Vagina (tissue), 2 donors: ENCODE measurements around the gene RGS3. TPM values are rescaled to one million over a fixed set of nuclear protein-coding genes. Genes with fewer than 3 reads are reported as not detected.

Experiments used
- DNase-seq, 2 donors: peaks; one replicate each; pipeline ENCODE4 v3.0.0-alpha.2; 2017; ENCODE audit errors: extremely low spot score in 2 of 2
- H3K27ac ChIP-seq: fragments of 200-600 bp; sonication (generic); one replicate; pipeline ENCODE4 v1.5.1; 2019
- H3K27me3 ChIP-seq: fragments of 200-600 bp; sonication (generic); one replicate; pipeline ENCODE4 v1.5.1; 2019
- H3K36me3 ChIP-seq, 2 donors: fragments of 200-600 bp; sonication (generic); one replicate each; pipeline ENCODE4 v1.5.1; 2017 to 2019
- H3K4me1 ChIP-seq: fragments of 200-600 bp; sonication (generic); one replicate; pipeline ENCODE4 v1.5.1; 2019
- H3K4me3 ChIP-seq, 2 donors: fragments of 200-600 bp; sonication (generic); 1 replicate in 1 of 2; 2 replicates in 1 of 2; pipeline ENCODE4 v1.5.1; 2016 to 2019
- H3K9me3 ChIP-seq: fragments of 200-600 bp; sonication (generic); one replicate; pipeline ENCODE4 v1.5.1; 2019
- POLR2A ChIP-seq, 2 donors: fragments of 450-650 bp; IDR thresholded peaks; one replicate each; pipeline ENCODE4 v1.6.1; 2017; ENCODE audit warnings: antibody characterized with exemption in 2 of 2, mild to moderate bottlenecking in 2 of 2, moderate library complexity in 2 of 2
- POLR2AphosphoS5 ChIP-seq, 2 donors: sonication (generic); formaldehyde crosslinking; IDR thresholded peaks; one replicate each; pipeline ENCODE4 v1.9.0; 2017; ENCODE audit warnings: antibody characterized with exemption in 2 of 2, mild to moderate bottlenecking in 2 of 2, low read depth in 1 of 2; ENCODE audit not compliant: insufficient read depth in 1 of 2
- intact Hi-C: fragments of 100-400 bp; cut with DNase I; formaldehyde crosslinking; loops from one replicate; pipeline ENCODE4 v1.15.1; 2023
- total RNA-seq: library from RNA; depleted of rRNA; stranded (reverse); fragments of >200 nt; gene quantifications from one replicate; pipeline ENCODE4 v1.2.3, GENCODE V29; 2016
- TF ChIP-seq, protein P1 (sequence below), 3 experiments: fragments of 450-650 bp in 2 of 3; fragments of 200-600 bp in 1 of 3; sonication (generic) in 1 of 3; IDR thresholded peaks; one replicate each; pipeline ENCODE4 v1.5.1; 2017 to 2019; ENCODE audit warnings: antibody characterized with exemption in 3 of 3, mild to moderate bottlenecking in 2 of 3, moderate library complexity in 2 of 3

The RGS3 gene
- total RNA-seq, 1 donor from 2014 or later, result 27.0 TPM

DNA sequence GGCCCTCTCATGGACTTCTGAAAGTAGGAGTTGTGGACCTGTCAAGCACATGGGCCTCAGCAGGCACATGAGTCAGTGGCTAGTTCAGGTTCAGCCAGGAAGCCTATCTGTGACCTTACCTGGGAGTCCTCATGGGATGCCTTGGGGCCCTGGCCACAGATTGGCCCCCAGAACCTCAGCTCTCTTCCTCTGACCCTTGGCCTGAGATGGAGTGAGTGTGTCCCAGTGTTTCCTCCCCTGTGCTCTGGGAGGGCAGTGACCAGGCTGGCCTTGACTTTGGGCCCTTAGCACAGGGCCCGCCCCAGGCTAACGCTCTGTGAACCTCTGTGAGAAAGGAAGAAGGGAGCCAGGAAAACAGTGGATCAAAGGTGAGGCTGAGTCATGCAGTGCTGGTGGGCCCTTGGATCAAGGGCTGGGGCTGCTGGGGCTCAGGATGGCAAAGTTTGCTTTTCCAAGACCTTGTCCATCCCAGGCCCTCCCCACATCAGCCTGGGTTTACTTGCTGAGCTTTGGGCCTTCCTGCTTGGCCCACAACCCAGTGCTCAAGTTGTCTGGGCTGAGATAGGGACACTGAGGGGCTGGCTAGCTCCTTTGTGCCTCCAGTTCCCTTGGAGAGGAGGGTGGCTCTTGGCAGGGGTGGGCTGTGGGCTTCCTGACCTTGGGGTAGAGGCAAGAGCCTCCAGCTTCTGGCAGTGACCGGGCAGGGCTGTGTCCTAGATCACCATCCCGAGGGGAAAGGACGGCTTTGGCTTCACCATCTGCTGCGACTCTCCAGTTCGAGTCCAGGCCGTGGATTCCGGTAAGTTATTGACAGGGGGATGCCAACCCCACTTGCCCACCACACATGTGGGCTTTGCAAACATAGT is 41.4 kb downstream of the RGS3 start:
- Histone ChIP-seq H3K27ac (no peak overlapping the region), H3K27me3 (no peaks in the 10 kb centered on the region), H3K9me3 (no peaks in the 10 kb centered on the region), H3K4me1 (no peaks in the 10 kb centered on the region), H3K36me3 (no peaks in the 10 kb centered on the region), H3K4me3 (no peak overlapping the region)
- no peak for DNase-seq
- intact Hi-C loops, result no loop called here
- TF ChIP-seq, protein P1, sequence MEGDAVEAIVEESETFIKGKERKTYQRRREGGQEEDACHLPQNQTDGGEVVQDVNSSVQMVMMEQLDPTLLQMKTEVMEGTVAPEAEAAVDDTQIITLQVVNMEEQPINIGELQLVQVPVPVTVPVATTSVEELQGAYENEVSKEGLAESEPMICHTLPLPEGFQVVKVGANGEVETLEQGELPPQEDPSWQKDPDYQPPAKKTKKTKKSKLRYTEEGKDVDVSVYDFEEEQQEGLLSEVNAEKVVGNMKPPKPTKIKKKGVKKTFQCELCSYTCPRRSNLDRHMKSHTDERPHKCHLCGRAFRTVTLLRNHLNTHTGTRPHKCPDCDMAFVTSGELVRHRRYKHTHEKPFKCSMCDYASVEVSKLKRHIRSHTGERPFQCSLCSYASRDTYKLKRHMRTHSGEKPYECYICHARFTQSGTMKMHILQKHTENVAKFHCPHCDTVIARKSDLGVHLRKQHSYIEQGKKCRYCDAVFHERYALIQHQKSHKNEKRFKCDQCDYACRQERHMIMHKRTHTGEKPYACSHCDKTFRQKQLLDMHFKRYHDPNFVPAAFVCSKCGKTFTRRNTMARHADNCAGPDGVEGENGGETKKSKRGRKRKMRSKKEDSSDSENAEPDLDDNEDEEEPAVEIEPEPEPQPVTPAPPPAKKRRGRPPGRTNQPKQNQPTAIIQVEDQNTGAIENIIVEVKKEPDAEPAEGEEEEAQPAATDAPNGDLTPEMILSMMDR (IDR thresholded peaks at IDR 0.05), result no peak
- no peak for TF ChIP-seq POLR2A (IDR thresholded peaks at IDR 0.05)
- no peak for TF ChIP-seq POLR2AphosphoS5 (IDR thresholded peaks at IDR 0.05; ENCODE audit: insufficient read depth in 1 of 2, low read depth in 1 of 2)

DNA sequence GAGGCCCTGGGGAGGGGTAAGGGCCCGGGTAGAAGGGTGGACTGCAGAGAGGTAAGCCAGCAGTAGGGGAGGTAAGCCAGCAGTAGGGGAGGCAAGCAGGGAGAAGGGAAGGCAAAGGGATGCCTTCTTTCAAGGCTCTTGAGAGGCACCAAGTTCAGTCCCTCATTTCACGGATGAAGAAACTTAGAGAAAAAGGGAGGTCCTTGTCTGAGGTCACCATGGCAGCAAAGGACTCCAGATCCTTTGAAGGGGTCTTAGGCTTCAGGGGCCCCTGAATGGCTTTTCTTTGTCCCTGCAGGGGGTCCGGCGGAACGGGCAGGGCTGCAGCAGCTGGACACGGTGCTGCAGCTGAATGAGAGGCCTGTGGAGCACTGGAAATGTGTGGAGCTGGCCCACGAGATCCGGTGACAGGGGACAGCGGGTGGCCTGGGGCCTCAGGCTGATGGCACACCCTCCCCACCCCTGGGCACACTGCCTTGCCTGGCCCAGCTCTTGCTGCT is 42.6 kb downstream of the RGS3 start:
- H3K9me3 ChIP-seq, result no peaks in the 10 kb centered on the region
- intact Hi-C loops, result no loop called here
- no peak overlapping the region for H3K27ac ChIP-seq
- H3K27me3 ChIP-seq, result no peaks in the 10 kb centered on the region
- TF ChIP-seq POLR2A (IDR thresholded peaks at IDR 0.05), result no peak
- TF ChIP-seq POLR2AphosphoS5 (IDR thresholded peaks at IDR 0.05; ENCODE audit: insufficient read depth in 1 of 2, low read depth in 1 of 2), result no peak
- TF ChIP-seq, protein P1 (IDR thresholded peaks at IDR 0.05), result no peak
- H3K4me1 ChIP-seq, result no peaks in the 10 kb centered on the region
- H3K4me3 ChIP-seq, result no peak overlapping the region
- H3K36me3 ChIP-seq, result no peaks in the 10 kb centered on the region
- DNase-seq, result no peak

DNA sequence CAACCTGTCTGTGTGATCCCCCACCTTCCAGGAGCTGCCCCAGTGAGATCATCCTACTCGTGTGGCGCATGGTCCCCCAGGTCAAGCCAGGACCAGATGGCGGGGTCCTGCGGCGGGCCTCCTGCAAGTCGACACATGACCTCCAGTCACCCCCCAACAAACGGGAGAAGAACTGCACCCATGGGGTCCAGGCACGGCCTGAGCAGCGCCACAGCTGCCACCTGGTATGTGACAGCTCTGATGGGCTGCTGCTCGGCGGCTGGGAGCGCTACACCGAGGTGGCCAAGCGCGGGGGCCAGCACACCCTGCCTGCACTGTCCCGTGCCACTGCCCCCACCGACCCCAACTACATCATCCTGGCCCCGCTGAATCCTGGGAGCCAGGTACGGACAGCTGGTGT is 43.7 kb downstream of the RGS3 start:
- no peaks in the 10 kb centered on the region for H3K36me3 ChIP-seq
- no peaks in the 10 kb centered on the region for H3K4me1 ChIP-seq
- TF ChIP-seq POLR2A (IDR thresholded peaks at IDR 0.05) (no peak), POLR2AphosphoS5 (IDR thresholded peaks at IDR 0.05; ENCODE audit: insufficient read depth in 1 of 2, low read depth in 1 of 2) (no peak)
- TF ChIP-seq, protein P1 (IDR thresholded peaks at IDR 0.05), result no peak
- H3K27me3 ChIP-seq, result no peaks in the 10 kb centered on the region
- DNase-seq, result no peak
- H3K4me3 ChIP-seq, result no peak overlapping the region
- H3K27ac ChIP-seq, result no peak overlapping the region
- no peaks in the 10 kb centered on the region for H3K9me3 ChIP-seq
- intact Hi-C loops, result no loop called here

DNA sequence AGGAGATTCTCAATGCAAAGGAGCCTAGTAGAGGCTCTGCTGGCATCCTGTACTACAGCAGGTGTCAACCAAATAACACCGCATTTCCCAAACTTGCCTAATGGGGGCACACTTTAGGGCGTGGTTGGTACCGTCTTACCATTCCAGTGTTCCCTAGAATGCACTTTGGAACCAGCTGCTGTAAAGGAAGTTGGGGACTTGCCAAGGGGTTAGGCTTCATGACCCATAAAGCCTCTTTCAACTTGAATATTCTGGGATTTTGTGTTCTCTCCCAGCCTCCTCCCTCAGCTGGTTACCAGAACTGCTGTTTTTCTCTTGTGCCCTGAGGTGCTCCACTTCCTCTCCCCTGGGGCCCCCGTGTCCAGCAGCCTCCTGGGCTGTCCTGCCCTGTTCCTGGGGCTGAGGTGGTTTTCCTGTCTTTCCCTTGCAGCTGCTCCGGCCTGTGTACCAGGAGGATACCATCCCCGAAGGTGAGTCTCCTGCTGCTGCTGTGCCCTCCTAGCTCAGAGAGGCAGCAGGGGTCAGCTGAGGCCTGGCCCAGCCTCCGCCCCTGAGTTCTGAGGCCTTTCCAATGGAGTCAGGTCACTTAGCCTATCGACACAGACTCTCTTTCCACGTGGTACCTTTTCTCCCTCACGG is 44.7 kb downstream of the RGS3 start:
- no peaks in the 10 kb centered on the region for H3K27me3 ChIP-seq
- TF ChIP-seq, protein P1 (IDR thresholded peaks at IDR 0.05), result no peak
- no peak for TF ChIP-seq POLR2AphosphoS5 (IDR thresholded peaks at IDR 0.05; ENCODE audit: insufficient read depth in 1 of 2, low read depth in 1 of 2)
- TF ChIP-seq POLR2A (IDR thresholded peaks at IDR 0.05), result no peak
- intact Hi-C loops, result no loop called here
- no peaks in the 10 kb centered on the region for H3K9me3 ChIP-seq
- no peaks in the 10 kb centered on the region for H3K4me1 ChIP-seq
- H3K36me3 ChIP-seq, result no peaks in the 10 kb centered on the region
- no peak overlapping the region for H3K27ac ChIP-seq
- no peak overlapping the region for H3K4me3 ChIP-seq
- DNase-seq, result no peak

DNA sequence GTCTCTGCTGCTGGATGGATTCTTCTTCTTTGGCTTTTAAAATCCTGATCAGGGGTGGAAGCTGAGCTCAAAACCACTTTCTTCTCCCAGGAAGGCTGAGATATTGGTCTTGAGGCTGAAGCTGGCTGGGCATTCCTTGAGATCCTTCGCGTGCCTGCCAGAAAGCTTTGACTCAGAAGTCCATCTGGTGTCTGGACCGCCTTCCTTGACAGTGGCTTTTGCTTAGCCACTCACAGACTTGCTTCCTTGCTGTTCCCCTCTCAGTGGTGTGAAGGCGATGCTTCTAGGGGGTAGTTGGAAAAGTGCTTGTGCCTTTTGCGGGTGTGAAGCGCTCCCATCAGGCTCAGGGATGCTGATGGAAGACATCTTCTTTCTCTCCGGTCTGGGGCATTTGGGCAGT is 45.9 kb downstream of the RGS3 start:
- no peak for DNase-seq
- H3K9me3 ChIP-seq, result no peaks in the 10 kb centered on the region
- no peaks in the 10 kb centered on the region for H3K27me3 ChIP-seq
- H3K27ac ChIP-seq, result no peak overlapping the region
- intact Hi-C loops, result no loop called here
- H3K4me1 ChIP-seq, result no peaks in the 10 kb centered on the region
- H3K36me3 ChIP-seq, result no peaks in the 10 kb centered on the region
- TF ChIP-seq POLR2AphosphoS5 (IDR thresholded peaks at IDR 0.05; ENCODE audit: insufficient read depth in 1 of 2, low read depth in 1 of 2) (no peak), POLR2A (IDR thresholded peaks at IDR 0.05) (no peak)
- TF ChIP-seq, protein P1 (IDR thresholded peaks at IDR 0.05), result no peak
- H3K4me3 ChIP-seq, result no peak overlapping the region
